RWPE1 (cell line): Measurements from ENCODE around the gene IFNAR1.

Experiments used
- CTCF ChIA-PET: fragments of 350-600 bp; sonication (Branson Sonifier 250); formaldehyde crosslinking; extraction: SDS; loops from one replicate; lab custom pipeline; 2021; lab: Yijun Ruan, JAX
- POLR2A ChIA-PET: fragments of 400-600 bp; formaldehyde crosslinking; extraction: SDS; loops from one replicate; lab custom pipeline; 2020; ENCODE audit warnings: antibody characterized with exemption; ENCODE audit not compliant: low non-redundant PET; lab: Yijun Ruan, JAX
- DNase-seq: peaks from one replicate; pipeline ENCODE4 v3.0.0; 2012; ENCODE audit warnings: low spot score
- H3K27ac ChIP-seq: fragments of 450-650 bp; 2 replicates; pipeline ENCODE4 v1.5.1; 2017
- CTCF ChIP-seq: fragments of 450-650 bp; conservative IDR thresholded peaks from 2 replicates; pipeline ENCODE4 v1.5.1; 2017; ENCODE audit warnings: low read depth, mild to moderate bottlenecking

IFNAR1 gene

GRCh38 chr21:33395891-33396331 is 71.1 kb downstream of the IFNAR1 start:
- ChIA-PET CTCF (interaction anchor here (1.0 kb wide), 1 partner anchor 34 kb away, joined by 3 read pairs; no protein-coding TSS in a partner anchor), POLR2A (interaction anchor here (0.6 kb wide), 1 partner anchor 10 kb away, joined by 4 read pairs; no protein-coding TSS in a partner anchor)
- TF ChIP-seq CTCF, result no peak

GRCh38 chr21:33396436-33396835 is 71.7 kb downstream of the IFNAR1 start:
- DNase-seq, result no peak
- ChIA-PET CTCF (interaction anchor here (0.6 to 1.0 kb wide), 2 partner anchors 11 to 35 kb away, joined by 3 to 7 read pairs; no protein-coding TSS in a partner anchor), POLR2A (interaction anchor here (0.6 kb wide), 1 partner anchor 10 kb away, joined by 4 read pairs; no protein-coding TSS in a partner anchor)
- no peak for TF ChIP-seq CTCF
- H3K27ac ChIP-seq, result peak overlapping the region; percentile 77

More at GRCh38 chr21:33395891-33396331, 71.1 kb downstream of the IFNAR1 start:
- peak overlapping the region; percentile 77 for H3K27ac ChIP-seq
- no peak for DNase-seq

GRCh38 chr21:33396951-33397350 is 72.2 kb downstream of the IFNAR1 start:
- DNase-seq, result no peak
- CTCF ChIA-PET, result interaction anchor here (0.6 to 1.0 kb wide), 2 partner anchors 12 to 35 kb away, joined by 3 to 7 read pairs; no protein-coding TSS in a partner anchor
- POLR2A ChIA-PET, result no interaction called here
- no peak for TF ChIP-seq CTCF
- H3K27ac ChIP-seq, result peak overlapping the region; percentile 77

- no peak for DNase-seq
- CTCF ChIA-PET, result no interaction called here
- H3K27ac ChIP-seq, result peak overlapping the region; percentile 77
- POLR2A ChIA-PET, result no interaction called here
- TF ChIP-seq CTCF, result no peak
These were observed 72.9 kb downstream of the IFNAR1 start for GRCh38 chr21:33397717-33398116.

- no peak for TF ChIP-seq CTCF
- ChIA-PET CTCF (no interaction called here), POLR2A (interaction anchor here (0.8 kb wide), 1 partner anchor 15 kb away, joined by 3 read pairs; no protein-coding TSS in a partner anchor)
- H3K27ac ChIP-seq, result peak overlapping the region; percentile 20; the same call in 1 of the 2 replicates
- no peak for DNase-seq
These were observed 73.6 kb downstream of the IFNAR1 start for GRCh38 chr21:33398361-33398760.

GRCh38 chr21:33401630-33401992 is 76.8 kb downstream of the IFNAR1 start:
- ChIA-PET CTCF (interaction anchor here (1.5 kb wide), 1 partner anchor 41 kb away, joined by 7 read pairs; no protein-coding TSS in a partner anchor), POLR2A (no interaction called here)
- peak overlapping the region; percentile 96 for H3K27ac ChIP-seq
- DNase-seq, result no peak
- no peak for TF ChIP-seq CTCF
